PFSK-1 (cell line): Measurements from ENCODE around the gene EPHA3.

ENCODE experiments used
- POLR2AphosphoS5 ChIP-seq: IDR thresholded peaks from 2 replicates; pipeline ENCODE4 v1.6.1; 2012; ENCODE audit warnings: low read depth, mild to moderate bottlenecking, control low read depth, low read length, moderate library complexity
- REST ChIP-seq, 2 experiments: IDR thresholded peaks; 2 replicates each; pipeline versions ENCODE4 v1.6.1 to v1.8.0; 2011 to 2012; ENCODE audit warnings: low read depth in 2 of 2, low read length in 2 of 2, control low read depth in 1 of 2, inconsistent platforms in 1 of 2, mild to moderate bottlenecking in 1 of 2, moderate library complexity in 1 of 2; ENCODE audit not compliant: insufficient read depth in 1 of 2
- SIN3A ChIP-seq: IDR thresholded peaks from 2 replicates; pipeline ENCODE4 v1.6.1; 2012; ENCODE audit warnings: mild to moderate bottlenecking, low read length, moderate library complexity, borderline replicate concordance; ENCODE audit not compliant: insufficient read depth
- TAF1 ChIP-seq: IDR thresholded peaks from 2 replicates; pipeline ENCODE4 v1.6.1; 2012; ENCODE audit warnings: low read length, control low read depth, borderline replicate concordance; ENCODE audit not compliant: insufficient read depth

GRCh38 chr3:89182056-89182455 is 74.6 kb downstream of the EPHA3 start:
- TF ChIP-seq REST (IDR thresholded peaks at IDR 0.05; ENCODE audit: insufficient read depth in 1 of 2, low read depth in 2 of 2, low read length in 2 of 2) (no peak), POLR2AphosphoS5 (no peak), TAF1 (no peak), SIN3A (no peak)
